Bone marrow (tissue), 2 donors: Measurements from ENCODE around the gene SNAPC5.
"Not testable (repeated sequence)": the region's sequence is repeated elsewhere in the genome, so short reads cannot be mapped to it uniquely, and the experiment has no call there.

Experiments used
- DNase-seq, 2 donors: peaks; one replicate each; lab custom pipeline; 2025; lab: John Stamatoyannopoulos, UW

The SNAPC5 gene, protein sequence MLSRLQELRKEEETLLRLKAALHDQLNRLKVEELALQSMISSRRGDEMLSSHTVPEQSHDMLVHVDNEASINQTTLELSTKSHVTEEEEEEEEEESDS

DNA sequence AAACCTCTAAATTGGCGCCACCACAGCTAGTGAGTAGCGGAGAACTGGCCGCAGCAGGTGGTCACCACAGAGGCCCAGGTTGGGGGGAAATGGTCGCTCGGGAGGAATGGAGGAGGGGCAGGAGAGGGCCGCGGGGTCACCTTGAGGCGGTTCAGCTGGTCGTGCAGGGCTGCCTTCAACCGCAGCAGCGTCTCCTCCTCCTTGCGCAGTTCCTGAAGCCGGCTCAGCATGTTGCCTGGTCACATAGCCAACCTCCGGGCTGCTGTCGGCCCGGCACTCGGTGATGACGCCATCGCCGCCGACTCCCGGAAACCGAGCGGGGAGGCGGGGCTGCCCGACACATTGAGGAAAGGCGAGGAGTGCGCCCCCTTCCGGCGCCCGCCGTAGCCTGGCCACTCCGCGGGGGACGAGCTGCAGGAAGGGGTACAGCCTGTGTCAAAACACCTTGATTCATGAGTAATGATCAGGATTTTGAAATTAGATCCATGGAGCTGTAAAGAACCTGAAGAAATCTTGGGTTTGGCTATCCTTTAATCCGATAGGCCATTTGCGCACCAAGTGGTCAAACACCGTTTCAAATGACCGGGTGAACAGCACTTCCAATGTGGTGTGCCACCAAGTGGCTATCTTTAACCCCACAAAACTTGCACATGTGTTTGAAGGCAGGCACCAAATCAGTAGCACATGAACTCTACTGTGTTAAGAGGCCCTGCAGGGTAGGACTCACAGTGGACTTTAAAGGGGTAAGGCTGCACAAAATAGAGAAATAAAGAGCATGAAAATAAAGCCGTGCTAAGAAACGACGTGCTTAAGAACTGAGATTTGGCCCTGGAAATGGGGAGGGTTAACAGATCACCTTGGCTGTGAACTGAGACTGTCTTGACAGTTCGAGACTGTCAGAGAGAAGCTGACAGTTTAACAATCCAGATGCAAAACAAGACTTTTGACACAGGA lies at the start of gene SNAPC5:
SNAPC5 (minus strand) TSS at position 261 of the 954 bp plus-strand sequence; CDS start at position 230, 31 bp downstream.
- peak; percentile 83 to 91 for DNase-seq

DNA sequence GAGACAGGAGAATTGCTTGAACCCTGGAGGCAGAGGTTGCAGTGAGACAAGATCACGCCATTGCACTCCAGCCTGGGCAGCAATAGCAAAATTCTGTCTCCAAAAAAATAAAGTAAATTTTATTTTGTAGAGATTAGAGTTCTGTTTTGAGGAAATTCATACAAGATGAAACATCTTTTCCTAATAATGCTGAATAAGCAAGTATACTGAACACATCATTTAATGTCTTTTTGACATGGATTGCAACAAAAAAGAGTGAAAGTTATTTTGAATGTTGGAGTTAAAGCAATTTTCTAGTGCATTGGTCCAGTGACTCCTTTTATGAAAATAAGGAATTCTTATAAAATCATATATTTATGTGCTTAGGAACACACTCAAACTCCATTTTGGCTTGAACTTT lies 47.7 kb upstream of the SNAPC5 start:
- no peak for DNase-seq

DNA sequence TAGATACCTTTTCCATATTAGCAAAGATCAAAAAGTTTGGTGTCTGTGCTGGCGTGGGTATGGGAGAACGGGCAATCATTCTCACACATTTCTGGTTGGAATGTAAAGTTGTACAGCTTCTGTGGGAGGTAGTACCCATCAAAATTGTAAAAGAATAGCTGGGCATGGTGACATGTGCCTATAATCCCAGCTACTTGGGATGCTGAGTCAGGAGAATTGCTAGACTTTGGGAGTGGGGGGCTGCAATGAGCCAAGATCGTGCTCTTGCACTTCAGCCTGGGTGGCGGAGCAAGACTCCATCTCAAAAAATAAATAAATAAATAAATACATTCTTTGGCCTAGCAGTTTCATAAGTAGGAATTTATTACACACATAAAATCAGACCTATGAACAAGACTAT lies 45.3 kb upstream of the SNAPC5 start:
- no peak for DNase-seq

DNA sequence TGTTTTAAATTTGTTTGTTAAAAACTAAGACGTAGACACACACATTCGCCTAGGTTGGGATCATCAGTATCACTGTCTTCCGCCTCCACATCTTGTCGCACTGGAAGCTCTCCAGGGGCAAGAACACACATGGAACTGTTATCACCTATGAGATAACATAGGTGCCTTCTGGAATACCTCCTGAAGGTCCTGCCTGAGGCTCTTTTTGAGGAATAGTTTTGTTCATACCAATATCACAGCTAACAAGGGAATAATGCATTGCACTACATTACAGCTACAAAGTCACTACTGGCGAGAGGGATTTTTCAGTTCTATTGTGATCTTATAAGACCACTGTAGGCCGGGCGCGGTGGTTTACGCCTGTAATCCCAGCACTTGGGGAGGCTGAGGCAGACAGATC lies 37.5 kb upstream of the SNAPC5 start:
- DNase-seq, result no peak

DNA sequence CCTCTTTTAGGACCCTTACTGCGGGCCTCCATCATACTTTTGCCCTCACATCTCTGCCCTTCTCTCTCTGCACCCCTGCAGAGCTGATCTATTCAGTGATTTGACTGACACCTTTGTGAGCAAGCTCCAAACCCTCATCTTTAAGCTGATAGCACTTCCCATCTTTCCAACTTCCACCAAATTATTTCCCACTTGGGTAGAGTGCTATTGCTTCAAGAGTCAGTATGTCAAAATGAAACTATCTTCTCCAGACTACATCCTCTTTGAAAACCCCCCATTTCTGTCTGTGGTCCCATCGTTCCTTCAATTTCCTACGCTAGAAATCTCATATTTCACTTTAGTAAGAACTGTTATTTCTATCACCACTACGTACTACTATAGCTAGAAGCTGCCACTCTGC lies 27.3 kb upstream of the SNAPC5 start:
- no peak for DNase-seq

DNA sequence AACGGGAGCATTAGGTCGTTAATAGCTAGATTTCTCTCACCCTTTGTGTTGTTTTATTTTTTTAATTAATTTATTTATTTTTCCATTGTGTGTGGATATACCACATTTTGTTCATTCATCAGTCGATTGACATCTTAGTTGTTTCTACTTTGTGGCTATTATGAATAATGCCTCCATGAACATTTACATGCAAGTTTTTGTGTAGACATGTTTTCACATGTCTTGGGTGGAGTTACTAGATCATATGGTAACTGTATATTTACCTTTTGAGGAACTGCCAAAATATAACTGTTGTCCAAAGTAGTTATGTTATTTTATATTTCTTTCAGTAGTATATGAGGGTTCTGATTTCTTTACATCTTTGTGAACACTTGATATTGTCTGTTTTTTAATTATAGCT lies 26.4 kb upstream of the SNAPC5 start:
- no peak for DNase-seq

DNA sequence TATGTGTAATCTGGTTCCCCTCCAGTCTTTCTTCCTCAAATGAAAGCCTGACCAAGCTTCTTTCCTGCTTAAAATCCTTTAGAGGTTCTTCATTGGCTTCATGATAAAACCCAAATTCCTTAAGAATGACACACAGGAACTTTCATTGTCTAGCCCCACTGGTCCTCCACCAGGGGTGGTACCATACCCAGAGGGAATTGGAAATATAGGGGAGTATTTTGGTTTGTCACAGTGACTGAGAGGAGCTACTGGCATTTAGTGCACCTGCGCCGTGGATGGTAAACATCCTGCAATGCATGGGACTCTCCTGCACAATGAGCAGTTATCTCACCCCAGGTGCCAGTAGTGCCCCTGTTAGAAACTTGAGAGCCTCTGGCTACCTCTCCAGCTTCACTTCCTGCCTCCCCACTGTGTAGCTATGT lies 18.4 kb upstream of the SNAPC5 start:
- DNase-seq, result no peak

DNA sequence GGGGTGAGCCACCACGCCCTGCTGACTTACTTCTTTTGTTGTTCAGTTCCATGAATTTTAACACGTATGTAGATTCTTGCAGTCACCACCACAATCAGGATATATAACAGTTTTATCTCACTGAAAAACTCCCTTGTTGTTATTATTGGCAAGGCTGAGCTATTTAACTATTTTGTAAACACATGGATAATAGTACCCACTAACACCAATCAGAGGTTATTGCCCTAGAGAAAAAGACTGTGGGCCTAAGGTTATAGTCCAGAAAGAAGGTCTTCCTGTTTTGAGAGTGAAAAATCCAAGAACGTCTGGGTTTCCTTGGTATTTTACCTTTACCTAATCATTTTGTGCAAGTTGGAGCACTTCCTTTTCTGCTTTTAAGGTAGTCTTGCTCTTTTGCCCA lies 17.0 kb upstream of the SNAPC5 start:
- no peak for DNase-seq

DNA sequence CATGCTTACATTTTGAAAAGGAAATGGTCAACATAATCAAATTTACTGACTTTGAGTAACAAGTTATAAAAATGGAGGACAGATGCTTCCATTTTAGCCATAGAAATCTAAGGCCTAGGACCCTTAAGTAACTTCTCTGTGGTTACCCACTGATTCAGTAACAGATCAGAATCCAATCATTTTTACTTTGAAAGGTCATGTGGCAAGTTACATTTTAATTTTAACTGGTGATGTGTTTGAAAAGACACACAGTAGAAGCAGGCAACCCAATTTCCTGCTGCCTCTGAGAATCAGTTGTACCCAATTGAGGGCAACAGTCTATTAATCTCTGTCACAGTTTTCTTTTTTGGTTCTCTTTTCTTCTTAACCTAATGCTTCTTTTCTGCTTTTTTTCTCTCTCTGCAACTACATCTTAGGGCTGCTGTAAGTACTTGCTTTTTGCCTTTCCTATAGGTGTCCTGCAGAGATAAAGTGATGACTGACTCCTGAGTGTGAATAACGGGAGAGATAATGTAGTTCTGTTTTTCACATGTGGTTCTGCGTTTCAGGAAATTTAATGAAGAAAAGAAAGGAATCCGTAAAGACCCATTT lies 10.8 kb upstream of the SNAPC5 start:
- no peak for DNase-seq

DNA sequence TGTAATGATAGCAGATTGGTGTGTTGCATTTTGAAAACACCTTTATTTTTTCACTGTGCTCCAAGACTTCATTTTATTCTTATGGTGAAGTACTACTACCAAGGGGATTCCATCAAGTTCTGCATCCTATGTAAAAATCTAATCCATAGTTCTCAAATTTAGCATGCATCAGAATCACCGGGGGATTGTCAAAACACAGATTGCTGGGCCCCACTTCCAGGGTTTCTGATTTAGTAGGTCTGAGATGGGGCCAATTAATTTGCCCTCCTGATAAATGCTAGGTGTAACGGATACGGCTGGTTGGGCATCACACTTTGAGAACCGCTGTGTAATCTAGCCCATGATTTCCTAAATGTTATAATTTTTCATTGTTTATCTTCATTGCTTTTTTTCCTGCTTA lies 8.3 kb upstream of the SNAPC5 start:
- no peak for DNase-seq

DNA sequence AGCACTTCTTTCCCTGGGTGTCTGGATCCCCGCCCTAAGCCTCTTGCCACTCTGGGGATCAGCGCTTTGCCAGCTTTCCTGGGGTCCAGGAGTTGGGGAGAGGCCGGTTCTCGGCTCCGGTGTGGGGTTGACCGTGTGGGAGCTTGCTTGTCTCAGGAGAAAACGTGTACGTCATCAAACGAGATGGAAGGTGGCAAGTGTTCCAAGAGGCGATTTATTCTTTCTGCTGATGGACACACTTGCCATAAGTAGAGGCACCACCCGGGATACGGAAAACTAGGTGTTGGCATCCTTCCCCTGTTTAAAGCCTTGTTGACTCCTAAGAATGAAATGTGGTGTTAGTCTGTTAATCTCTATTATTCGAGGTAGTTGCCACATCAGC lies 7.9 kb upstream of the SNAPC5 start:
- no peak for DNase-seq

DNA sequence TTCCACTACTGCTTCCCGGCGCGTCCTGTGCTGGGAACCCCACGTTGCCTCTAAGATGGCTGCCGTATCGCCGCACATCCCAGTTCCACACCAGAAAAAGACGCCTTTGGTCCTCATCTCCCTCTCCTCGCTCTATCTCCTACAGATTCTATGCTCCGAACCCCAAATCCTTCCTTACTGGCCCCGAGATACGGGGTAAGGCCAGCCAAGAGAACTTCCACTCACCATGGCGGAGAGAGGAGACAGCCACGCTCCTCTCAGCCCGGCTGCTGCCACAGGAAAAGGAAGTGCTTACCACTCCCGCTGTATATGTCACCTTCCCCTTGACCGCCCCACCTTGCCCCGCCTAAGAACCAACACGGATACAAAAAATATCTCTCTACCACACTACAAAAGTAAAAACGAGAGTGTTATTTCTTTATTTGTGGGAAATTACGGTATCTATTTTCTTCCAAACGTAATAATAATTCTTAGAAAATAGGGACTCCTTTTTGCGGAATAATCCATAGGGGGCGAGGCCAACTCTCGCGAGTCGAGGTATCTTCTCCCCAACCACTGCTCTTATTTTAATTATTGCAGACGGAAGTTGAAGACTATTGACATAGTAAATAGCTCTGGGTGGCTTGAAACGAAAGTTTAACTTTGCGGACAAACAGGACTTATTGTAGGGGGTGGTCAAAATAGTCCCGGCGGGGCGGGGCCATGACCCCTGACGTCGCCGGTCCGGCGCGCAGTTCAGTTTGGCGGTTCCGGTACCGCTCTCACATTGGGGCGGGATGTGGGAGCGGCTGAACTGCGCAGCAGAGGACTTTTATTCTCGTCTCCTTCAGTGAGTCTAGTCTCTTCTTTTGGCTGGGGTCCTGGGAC lies 7.2 kb upstream of the SNAPC5 start, which contains the start of the genes RPL4 and ZWILCH:
RPL4 (minus strand) TSS at position 293 of the 867 bp plus-strand sequence; CDS start at position 228, 65 bp downstream.
ZWILCH (plus strand) TSS at position 764 of the 867 bp plus-strand sequence; CDS start at position 777, 13 bp downstream.
- DNase-seq, result peak; percentile 52 to 88

DNA sequence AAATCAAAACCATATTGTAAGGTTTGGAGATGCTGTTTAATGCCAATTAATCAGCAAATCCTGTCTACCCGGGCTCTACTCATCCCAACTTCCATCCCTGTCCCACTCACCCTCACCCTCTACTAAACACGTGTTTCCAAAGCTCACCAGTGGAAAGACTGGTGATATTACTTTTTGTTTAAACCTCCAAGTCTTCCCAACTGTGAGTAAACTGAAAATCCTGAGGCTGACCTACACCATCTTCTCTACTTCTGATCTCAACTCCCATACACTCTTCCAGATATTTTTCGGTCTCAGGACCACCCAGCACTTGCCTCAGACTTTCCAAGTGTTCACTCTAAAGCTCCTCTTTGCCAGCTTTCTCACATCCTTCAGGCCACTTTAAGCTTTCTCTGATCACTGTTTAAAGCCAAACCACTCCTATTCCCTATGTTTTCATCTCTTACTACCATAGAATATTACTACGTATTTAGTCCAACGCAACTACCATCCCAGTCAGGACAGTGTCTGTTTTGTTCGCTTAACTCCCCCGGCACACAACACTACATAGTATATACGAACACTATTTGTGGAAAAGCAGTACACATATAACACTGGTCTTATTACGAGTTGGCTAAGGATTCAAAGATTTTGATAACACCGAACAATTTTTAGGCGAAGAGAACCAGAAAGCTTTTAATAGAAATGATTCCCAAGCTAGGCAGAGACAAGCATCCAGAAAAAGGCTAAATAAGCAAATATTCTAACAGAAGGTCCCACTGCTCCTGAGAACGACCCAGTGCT lies 6.4 kb upstream of the SNAPC5 start:
- no peak for DNase-seq

DNA sequence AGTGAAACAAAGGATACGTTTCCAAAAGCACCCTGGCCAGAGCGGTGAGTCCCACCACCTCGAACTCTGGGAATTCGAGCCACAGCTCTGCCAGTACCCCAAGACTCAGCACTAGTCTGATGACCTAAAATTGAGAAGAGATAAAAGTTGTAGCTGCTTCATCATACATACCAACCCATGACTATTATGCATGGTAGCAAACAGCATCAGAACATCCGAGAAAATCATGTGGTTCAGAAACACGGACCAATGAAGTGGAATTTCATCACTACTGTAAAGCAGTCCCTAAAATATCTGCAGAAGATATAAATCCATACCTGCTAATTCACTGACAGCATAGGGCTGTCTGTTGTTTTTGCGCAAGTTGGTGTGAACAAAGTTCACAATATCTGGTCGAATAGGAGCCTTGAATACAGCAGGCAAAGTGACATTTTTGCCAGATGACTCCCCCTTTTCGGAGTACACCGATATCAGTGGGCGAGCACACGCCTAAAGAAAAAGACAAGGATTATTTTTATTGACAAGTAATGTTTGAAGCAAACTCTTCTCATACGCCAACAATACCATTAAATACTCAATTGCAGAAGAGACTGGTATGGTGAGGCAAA lies 5.6 kb upstream of the SNAPC5 start:
- DNase-seq, result not testable (repeated sequence)

DNA sequence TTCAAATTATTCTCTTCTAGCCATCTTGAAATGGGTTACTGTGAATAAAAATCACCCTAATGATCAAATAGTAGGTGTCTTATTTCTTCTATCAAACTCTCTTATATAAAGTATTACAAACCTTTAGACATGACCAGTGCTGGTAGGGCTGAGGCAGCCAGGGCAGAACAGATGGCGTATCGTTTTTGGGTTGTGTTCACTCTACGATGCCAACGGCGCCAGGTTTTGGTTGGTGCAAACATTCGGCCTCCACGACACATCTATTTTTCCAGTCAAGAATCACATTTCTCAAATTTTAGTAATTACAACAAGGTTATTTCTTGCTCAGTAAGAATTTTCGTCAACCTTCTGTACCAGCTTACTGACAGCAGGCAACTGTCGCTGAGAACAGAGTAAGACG lies 4.9 kb upstream of the SNAPC5 start:
- no peak for DNase-seq

DNA sequence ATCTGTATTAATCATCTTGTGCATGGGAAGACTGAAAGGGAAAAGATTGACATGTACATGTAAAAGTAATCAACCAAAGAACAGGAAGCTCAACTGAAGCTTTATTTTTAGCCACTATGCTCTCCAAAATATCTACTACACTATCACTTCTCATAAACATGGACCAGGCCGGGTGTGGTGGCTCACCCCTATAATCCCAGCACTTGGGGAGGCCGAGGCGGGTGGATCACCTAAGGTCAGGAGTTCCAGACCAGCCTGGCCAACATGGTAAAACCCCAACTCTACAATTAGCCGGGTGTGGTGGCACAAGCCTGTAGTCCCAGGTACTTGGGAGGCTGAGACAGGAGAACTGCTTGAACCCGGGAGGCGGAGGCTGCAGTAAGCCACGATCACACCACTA lies 2.8 kb upstream of the SNAPC5 start:
- DNase-seq, result not testable (repeated sequence)

DNA sequence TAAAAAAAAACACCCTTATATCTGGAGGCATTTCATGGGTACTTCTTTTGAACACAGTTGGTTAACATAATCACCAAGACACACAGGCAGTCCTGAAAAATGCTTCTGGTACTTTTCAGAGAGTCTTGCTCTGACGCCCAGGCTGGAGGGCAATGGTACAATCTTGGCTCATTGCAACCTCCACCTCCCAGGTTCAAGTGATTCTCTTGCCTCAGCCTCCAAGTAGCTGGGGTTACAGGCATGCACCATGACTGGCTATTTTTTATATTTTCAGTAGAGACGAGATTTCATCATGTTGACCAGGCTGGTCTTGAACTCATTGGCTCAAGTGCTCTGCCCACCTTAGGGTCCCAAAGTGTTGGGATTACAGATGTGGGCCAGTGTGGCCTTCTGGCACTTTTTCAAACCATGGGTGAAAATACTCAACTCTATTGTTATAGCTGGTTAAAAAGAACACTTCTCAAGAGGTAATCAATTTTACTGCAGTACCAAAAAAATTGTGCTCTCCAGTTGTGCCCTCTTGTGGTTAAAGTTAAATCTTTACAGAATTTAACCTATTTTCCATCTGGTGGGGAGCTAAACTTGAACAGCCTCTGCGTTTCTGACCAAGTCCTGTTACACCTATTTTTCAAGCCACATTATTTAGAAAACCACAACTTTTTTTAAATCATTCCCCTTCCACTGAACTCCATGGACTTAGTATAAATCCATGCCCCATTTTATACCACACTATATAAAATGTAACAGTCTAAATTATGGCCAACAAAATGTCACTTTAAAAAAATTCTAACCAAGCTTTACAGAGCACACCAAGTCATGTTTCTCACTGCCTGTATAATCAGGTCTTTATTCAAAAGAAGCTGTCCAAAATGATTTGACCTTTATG lies 1.2 kb upstream of the SNAPC5 start:
- DNase-seq, result peak in 1 of 2 donors; percentile 36

DNA sequence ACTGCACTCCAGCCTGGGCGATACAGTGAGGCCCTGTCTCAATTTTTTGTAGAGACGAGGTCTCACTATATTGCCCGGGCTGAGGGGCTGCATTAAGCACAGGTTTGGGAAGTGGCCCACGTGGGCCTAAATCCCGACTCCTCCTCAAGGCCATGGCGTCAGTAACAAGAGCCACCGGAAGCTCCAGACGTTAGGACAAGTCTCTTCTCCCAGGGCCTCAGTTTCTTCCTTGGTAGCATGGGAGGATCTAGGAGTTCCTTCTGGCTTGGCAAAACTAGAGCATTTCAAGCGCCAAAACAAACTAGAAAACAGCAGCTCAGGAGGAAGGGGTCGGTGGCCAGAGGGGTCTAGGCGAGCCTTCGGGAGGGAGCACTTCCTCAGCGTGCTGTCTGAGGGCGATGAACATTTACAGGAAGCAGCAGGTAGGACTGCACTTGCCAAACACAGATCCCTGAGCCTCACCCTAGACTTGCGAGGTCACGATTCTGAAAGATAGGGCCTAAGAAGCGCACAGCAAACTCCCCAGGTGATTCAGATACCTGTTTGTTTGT lies 536 bp downstream of the SNAPC5 start:
- no peak for DNase-seq

DNA sequence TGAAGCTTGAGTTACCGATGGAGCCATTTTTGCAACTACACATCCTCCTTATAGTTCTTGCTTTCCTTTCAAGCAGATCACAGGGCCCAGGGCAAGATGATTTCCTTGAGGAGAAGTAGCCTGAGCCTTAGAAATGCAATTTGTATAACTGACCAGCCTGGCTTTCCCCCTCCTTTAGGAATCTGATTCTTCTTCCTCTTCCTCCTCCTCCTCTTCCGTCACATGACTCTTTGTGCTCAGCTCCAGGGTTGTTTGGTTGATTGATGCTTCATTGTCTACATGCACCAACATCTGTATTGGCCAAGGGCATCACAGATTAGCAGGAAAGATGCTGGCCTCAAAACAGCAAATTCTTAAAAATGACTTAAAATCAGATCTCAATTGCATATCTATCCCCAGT lies 3.3 kb downstream of the SNAPC5 start:
- no peak for DNase-seq
